Measurements from ENCODE around the gene SLC20A1. TPM values are rescaled to one million over a fixed set of nuclear protein-coding genes. Genes with fewer than 3 reads are reported as not detected.
A peak's percentile ranks its signal among the peaks of the same experiment; 100 is the strongest.
"Not testable (repeated sequence)": the region's sequence is repeated elsewhere in the genome, so short reads cannot be mapped to it uniquely, and the experiment has no call there.

Gene SLC20A1
- total RNA-seq: 9.7 TPM
- long read RNA-seq, transcript SLC20A1-201 (11 exons, 3,381 nt): major isoform, 17 of 25 reads
- long read RNA-seq, partial matches to known transcripts: 0 of 25 reads
- long read RNA-seq, other reads (novel, unspliced or antisense): 8 of 25 reads

- intact Hi-C loops (cut with DNase I): no loop called here
- peak; percentile 98 for ATAC-seq (ENCODE audit: poor library complexity)
- DNase-seq: peak; percentile 97
These were observed at the start of gene SLC20A1 for GRCh38 chr2:112645310-112646101. Gene SLC20A1, plus strand, starts transcription at chr2:112645939. Its CDS starts 890 bp downstream, at chr2:112646829.

GRCh38 chr2:112597537-112598322 is 48.0 kb upstream of the SLC20A1 start:
- ATAC-seq (ENCODE audit: poor library complexity) (no peak), DNase-seq (no peak)
- intact Hi-C loops (cut with DNase I): no loop called here

- ATAC-seq (ENCODE audit: poor library complexity) (no peak), DNase-seq (no peak)
- intact Hi-C loops (cut with DNase I): no loop called here
These were observed 45.1 kb upstream of the SLC20A1 start for GRCh38 chr2:112600634-112601033.

GRCh38 chr2:112601754-112602153 is 44.0 kb upstream of the SLC20A1 start:
- intact Hi-C loops (cut with DNase I): no loop called here
- ATAC-seq (ENCODE audit: poor library complexity) (no peak), DNase-seq (no peak)

- DNase-seq (no peak), ATAC-seq (ENCODE audit: poor library complexity) (no peak)
- intact Hi-C loops (cut with DNase I): no loop called here
These were observed 42.8 kb upstream of the SLC20A1 start for GRCh38 chr2:112602917-112603316.

- no peak for ATAC-seq (ENCODE audit: poor library complexity)
- DNase-seq: no peak
- intact Hi-C loops (cut with DNase I): no loop called here
These were observed 42.0 kb upstream of the SLC20A1 start for GRCh38 chr2:112603731-112604130.

GRCh38 chr2:112604952-112605351 is 40.8 kb upstream of the SLC20A1 start:
- ATAC-seq (ENCODE audit: poor library complexity) (no peak), DNase-seq (no peak)
- intact Hi-C loops (cut with DNase I): no loop called here

GRCh38 chr2:112605926-112606325 is 39.8 kb upstream of the SLC20A1 start:
- DNase-seq (no peak), ATAC-seq (ENCODE audit: poor library complexity) (no peak)
- intact Hi-C loops (cut with DNase I): no loop called here

GRCh38 chr2:112606547-112606946 is 39.2 kb upstream of the SLC20A1 start:
- intact Hi-C loops (cut with DNase I): no loop called here
- DNase-seq (no peak), ATAC-seq (ENCODE audit: poor library complexity) (no peak)

GRCh38 chr2:112607680-112608438 is 37.9 kb upstream of the SLC20A1 start:
- intact Hi-C loops (cut with DNase I): no loop called here
- no peak for ATAC-seq (ENCODE audit: poor library complexity)
- DNase-seq: no peak

GRCh38 chr2:112609320-112609719 is 36.4 kb upstream of the SLC20A1 start:
- intact Hi-C loops (cut with DNase I); ATAC-seq (ENCODE audit: poor library complexity); DNase-seq: not testable (repeated sequence)

- DNase-seq; ATAC-seq (ENCODE audit: poor library complexity); intact Hi-C loops (cut with DNase I): not testable (repeated sequence)
These were observed 33.5 kb upstream of the SLC20A1 start for GRCh38 chr2:112612283-112612682.

- no peak for DNase-seq
- no peak for ATAC-seq (ENCODE audit: poor library complexity)
- intact Hi-C loops (cut with DNase I): no loop called here
These were observed 31.4 kb upstream of the SLC20A1 start for GRCh38 chr2:112614201-112614840.

GRCh38 chr2:112615051-112615450 is 30.7 kb upstream of the SLC20A1 start:
- DNase-seq (no peak), ATAC-seq (ENCODE audit: poor library complexity) (no peak)
- intact Hi-C loops (cut with DNase I): no loop called here

- ATAC-seq (ENCODE audit: poor library complexity); intact Hi-C loops (cut with DNase I); DNase-seq: not testable (repeated sequence)
These were observed 29.9 kb upstream of the SLC20A1 start for GRCh38 chr2:112615798-112616197.

- intact Hi-C loops (cut with DNase I): no loop called here
- ATAC-seq (ENCODE audit: poor library complexity): peak; percentile 38
- no peak for DNase-seq
These were observed 27.4 kb upstream of the SLC20A1 start for GRCh38 chr2:112618383-112618782.

GRCh38 chr2:112621790-112622527 is 23.8 kb upstream of the SLC20A1 start:
- intact Hi-C loops (cut with DNase I): no loop called here
- DNase-seq (no peak), ATAC-seq (ENCODE audit: poor library complexity) (no peak)

- intact Hi-C loops (cut with DNase I): no loop called here
- ATAC-seq (ENCODE audit: poor library complexity) (no peak), DNase-seq (no peak)
These were observed 23.2 kb upstream of the SLC20A1 start for GRCh38 chr2:112622528-112622849.
